HepG2 (cell line): ENCODE data around the gene ZG16. TPM values are rescaled to one million over a fixed set of nuclear protein-coding genes. Genes with fewer than 3 reads are reported as not detected.

Experiments
- ARNTL ChIP-seq: sonication (generic); formaldehyde crosslinking; IDR thresholded peaks from 2 replicates; pipeline ENCODE4 v1.4.0; 2020; ENCODE audit warnings: mild to moderate bottlenecking, missing genetic modification reagents
- HHEX ChIP-seq: IDR thresholded peaks from 2 replicates; pipeline ENCODE4 v1.6.1; 2016; ENCODE audit warnings: control low read depth
- HIC2 ChIP-seq: sonication (generic); formaldehyde crosslinking; IDR thresholded peaks from 2 replicates; pipeline ENCODE4 v1.9.0; 2022; ENCODE audit warnings: low read depth, missing genetic modification reagents
- JDP2 ChIP-seq: sonication (generic); formaldehyde crosslinking; IDR thresholded peaks from 2 replicates; pipeline ENCODE4 v1.8.1; 2022; ENCODE audit warnings: missing genetic modification reagents, borderline replicate concordance
- LCORL ChIP-seq, 2 experiments: fragments of 450-650 bp in 1 of 2; sonication (generic) in 1 of 2; formaldehyde crosslinking in 1 of 2; IDR thresholded peaks; 2 replicates each; pipeline versions ENCODE4 v1.5.0 to v1.6.1; 2017 to 2020; ENCODE audit warnings: antibody characterized with exemption in 1 of 2, missing genetic modification reagents in 1 of 2
- NR2F2 ChIP-seq: IDR thresholded peaks from 2 replicates; pipeline ENCODE4 v1.6.1; 2012; ENCODE audit warnings: low read depth, inconsistent platforms, borderline replicate concordance
- PITX1 ChIP-seq: sonication (generic); formaldehyde crosslinking; IDR thresholded peaks from 2 replicates; pipeline ENCODE4 v1.5.1; 2020; ENCODE audit warnings: mild to moderate bottlenecking, missing genetic modification reagents
- TMF1 ChIP-seq: sonication (generic); formaldehyde crosslinking; IDR thresholded peaks from 2 replicates; pipeline ENCODE4 v1.8.1; 2022; ENCODE audit warnings: low read depth, missing genetic modification reagents
- ZNF75D ChIP-seq: sonication (generic); formaldehyde crosslinking; IDR thresholded peaks from 2 replicates; pipeline ENCODE4 v1.8.1; 2023; ENCODE audit warnings: missing genetic modification reagents, mild to moderate bottlenecking, borderline replicate concordance
- ZNF83 ChIP-seq: sonication (generic); formaldehyde crosslinking; IDR thresholded peaks from 2 replicates; pipeline ENCODE4 v1.4.0; 2020; ENCODE audit warnings: missing genetic modification reagents, mild to moderate bottlenecking, borderline replicate concordance
- polyA plus RNA-seq, 8 experiments: library from polyadenylated mRNA; depleted of rRNA in 3 of 8; stranded (reverse) in 7 of 8; unstranded in 1 of 8; fragments of >200 nt; fragmentation: Illumina TruSeq in 4 of 8; extraction: Trizol in 4 of 8; gene quantifications; 2 replicates each; pipeline versions ENCODE4 v1.2.1 to v1.2.3, GENCODE V29; 2011 to 2016; ENCODE audit warnings: low read depth in 4 of 8, missing spikeins in 1 of 8, mixed read lengths in 1 of 8; ENCODE audit not compliant: insufficient read depth in 1 of 8
- total RNA-seq, 5 experiments: library from RNA; depleted of rRNA; stranded (reverse); fragments of >200 nt; fragmentation: Illumina TruSeq; extraction: Trizol; gene quantifications; 2 replicates each; pipeline ENCODE4 v1.2.3, GENCODE V29; 2016; ENCODE audit warnings: low read depth in 1 of 5
- TF ChIP-seq, protein P1 (sequence below): sonication (generic); formaldehyde crosslinking; IDR thresholded peaks from 2 replicates; pipeline ENCODE4 v1.5.0; 2020; ENCODE audit warnings: mild to moderate bottlenecking, missing genetic modification reagents
- TF ChIP-seq, protein P2 (sequence below): IDR thresholded peaks from 2 replicates; pipeline ENCODE4 v1.6.1; 2016; ENCODE audit warnings: missing genetic modification reagents, missing compliant biosample characterization
- TF ChIP-seq, protein P3 (sequence below), 2 experiments: fragments of 450-650 bp in 1 of 2; sonication (generic) in 1 of 2; formaldehyde crosslinking in 1 of 2; IDR thresholded peaks; 2 replicates each; pipeline versions ENCODE4 v1.6.1 to v1.8.0; 2016 to 2022; ENCODE audit warnings: antibody characterized with exemption in 1 of 2, mild to moderate bottlenecking in 1 of 2, missing genetic modification reagents in 1 of 2

ZG16 gene
- total and polyA plus RNA-seq, 2 of the 13 experiments (the other 11 are each of a cell fraction or from before 2014, with no cell fraction given), result 0.04 to 0.07 TPM

DNA sequence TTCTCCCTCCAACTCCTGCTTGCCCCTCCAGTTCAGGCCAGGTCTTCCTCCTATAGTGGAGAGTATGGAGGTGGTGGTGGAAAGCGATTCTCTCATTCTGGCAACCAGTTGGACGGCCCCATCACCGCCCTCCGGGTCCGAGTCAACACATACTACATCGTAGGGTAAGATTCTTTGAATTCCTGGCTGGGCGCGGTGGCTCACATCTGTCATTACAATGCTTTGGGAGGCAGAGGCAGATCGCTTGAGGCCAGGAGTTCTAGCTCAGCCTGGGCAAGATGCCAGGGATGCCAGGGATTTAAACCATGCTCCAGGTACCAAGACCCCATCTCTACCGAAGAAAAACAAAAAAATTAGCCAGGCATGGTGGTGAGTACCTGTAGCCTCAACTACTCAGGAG is 1.4 kb downstream of the ZG16 start (continued):
- TF ChIP-seq HIC2 (CRISPR knock-in tag) (0 out of 2 replicates have a peak, but pooled peaks have one; percentile 39), ZNF75D (CRISPR knock-in tag) (no peak), TMF1 (CRISPR knock-in tag) (no peak), JDP2 (CRISPR knock-in tag) (no peak), PITX1 (CRISPR knock-in tag) (peak; percentile 40; the same call in 1 of the 2 replicates), NR2F2 (no peak), ARNTL (CRISPR knock-in tag) (no peak), ZNF83 (no peak), HHEX (CRISPR knock-in tag) (no peak), LCORL (IDR thresholded peaks at IDR 0.05) (peak; percentile 38; the same call in 1 of the 2 replicates), LCORL (CRISPR knock-in tag; IDR thresholded peaks at IDR 0.05) (peak; percentile 71; the same call in 1 of the 2 replicates)
- TF ChIP-seq, protein P1, sequence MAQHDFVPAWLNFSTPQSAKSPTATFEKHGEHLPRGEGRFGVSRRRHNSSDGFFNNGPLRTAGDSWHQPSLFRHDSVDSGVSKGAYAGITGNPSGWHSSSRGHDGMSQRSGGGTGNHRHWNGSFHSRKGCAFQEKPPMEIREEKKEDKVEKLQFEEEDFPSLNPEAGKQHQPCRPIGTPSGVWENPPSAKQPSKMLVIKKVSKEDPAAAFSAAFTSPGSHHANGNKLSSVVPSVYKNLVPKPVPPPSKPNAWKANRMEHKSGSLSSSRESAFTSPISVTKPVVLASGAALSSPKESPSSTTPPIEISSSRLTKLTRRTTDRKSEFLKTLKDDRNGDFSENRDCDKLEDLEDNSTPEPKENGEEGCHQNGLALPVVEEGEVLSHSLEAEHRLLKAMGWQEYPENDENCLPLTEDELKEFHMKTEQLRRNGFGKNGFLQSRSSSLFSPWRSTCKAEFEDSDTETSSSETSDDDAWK (CRISPR knock-in tag), result no peak
- TF ChIP-seq, protein P2, sequence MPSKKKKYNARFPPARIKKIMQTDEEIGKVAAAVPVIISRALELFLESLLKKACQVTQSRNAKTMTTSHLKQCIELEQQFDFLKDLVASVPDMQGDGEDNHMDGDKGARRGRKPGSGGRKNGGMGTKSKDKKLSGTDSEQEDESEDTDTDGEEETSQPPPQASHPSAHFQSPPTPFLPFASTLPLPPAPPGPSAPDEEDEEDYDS (CRISPR knock-in tag), result no peak
- TF ChIP-seq, protein P3, sequence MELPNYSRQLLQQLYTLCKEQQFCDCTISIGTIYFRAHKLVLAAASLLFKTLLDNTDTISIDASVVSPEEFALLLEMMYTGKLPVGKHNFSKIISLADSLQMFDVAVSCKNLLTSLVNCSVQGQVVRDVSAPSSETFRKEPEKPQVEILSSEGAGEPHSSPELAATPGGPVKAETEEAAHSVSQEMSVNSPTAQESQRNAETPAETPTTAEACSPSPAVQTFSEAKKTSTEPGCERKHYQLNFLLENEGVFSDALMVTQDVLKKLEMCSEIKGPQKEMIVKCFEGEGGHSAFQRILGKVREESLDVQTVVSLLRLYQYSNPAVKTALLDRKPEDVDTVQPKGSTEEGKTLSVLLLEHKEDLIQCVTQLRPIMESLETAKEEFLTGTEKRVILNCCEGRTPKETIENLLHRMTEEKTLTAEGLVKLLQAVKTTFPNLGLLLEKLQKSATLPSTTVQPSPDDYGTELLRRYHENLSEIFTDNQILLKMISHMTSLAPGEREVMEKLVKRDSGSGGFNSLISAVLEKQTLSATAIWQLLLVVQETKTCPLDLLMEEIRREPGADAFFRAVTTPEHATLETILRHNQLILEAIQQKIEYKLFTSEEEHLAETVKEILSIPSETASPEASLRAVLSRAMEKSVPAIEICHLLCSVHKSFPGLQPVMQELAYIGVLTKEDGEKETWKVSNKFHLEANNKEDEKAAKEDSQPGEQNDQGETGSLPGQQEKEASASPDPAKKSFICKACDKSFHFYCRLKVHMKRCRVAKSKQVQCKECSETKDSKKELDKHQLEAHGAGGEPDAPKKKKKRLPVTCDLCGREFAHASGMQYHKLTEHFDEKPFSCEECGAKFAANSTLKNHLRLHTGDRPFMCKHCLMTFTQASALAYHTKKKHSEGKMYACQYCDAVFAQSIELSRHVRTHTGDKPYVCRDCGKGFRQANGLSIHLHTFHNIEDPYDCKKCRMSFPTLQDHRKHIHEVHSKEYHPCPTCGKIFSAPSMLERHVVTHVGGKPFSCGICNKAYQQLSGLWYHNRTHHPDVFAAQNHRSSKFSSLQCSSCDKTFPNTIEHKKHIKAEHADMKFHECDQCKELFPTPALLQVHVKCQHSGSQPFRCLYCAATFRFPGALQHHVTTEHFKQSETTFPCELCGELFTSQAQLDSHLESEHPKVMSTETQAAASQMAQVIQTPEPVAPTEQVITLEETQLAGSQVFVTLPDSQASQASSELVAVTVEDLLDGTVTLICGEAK (IDR thresholded peaks at IDR 0.05), result no peak
- TF ChIP-seq, protein P3 (CRISPR knock-in tag; IDR thresholded peaks at IDR 0.05), result no peak
